Vagina (tissue), 2 donors: ENCODE data around the gene PTGER3. TPM values are rescaled to one million over a fixed set of nuclear protein-coding genes. Genes with fewer than 3 reads are reported as not detected.

Source experiments
- DNase-seq, 2 donors: peaks; one replicate each; pipeline ENCODE4 v3.0.0-alpha.2; 2017; ENCODE audit errors: extremely low spot score in 2 of 2
- H3K27ac ChIP-seq: fragments of 200-600 bp; sonication (generic); one replicate; pipeline ENCODE4 v1.5.1; 2019
- H3K27me3 ChIP-seq: fragments of 200-600 bp; sonication (generic); one replicate; pipeline ENCODE4 v1.5.1; 2019
- H3K36me3 ChIP-seq, 2 donors: fragments of 200-600 bp; sonication (generic); one replicate each; pipeline ENCODE4 v1.5.1; 2017 to 2019
- H3K4me1 ChIP-seq: fragments of 200-600 bp; sonication (generic); one replicate; pipeline ENCODE4 v1.5.1; 2019
- H3K4me3 ChIP-seq, 2 donors: fragments of 200-600 bp; sonication (generic); 1 replicate in 1 of 2; 2 replicates in 1 of 2; pipeline ENCODE4 v1.5.1; 2016 to 2019
- H3K9me3 ChIP-seq: fragments of 200-600 bp; sonication (generic); one replicate; pipeline ENCODE4 v1.5.1; 2019
- CTCF ChIP-seq, 3 experiments: fragments of 450-650 bp in 2 of 3; fragments of 200-600 bp in 1 of 3; sonication (generic) in 1 of 3; IDR thresholded peaks; one replicate each; pipeline ENCODE4 v1.5.1; 2017 to 2019; ENCODE audit warnings: antibody characterized with exemption in 3 of 3, mild to moderate bottlenecking in 2 of 3, moderate library complexity in 2 of 3
- POLR2A ChIP-seq, 2 donors: fragments of 450-650 bp; IDR thresholded peaks; one replicate each; pipeline ENCODE4 v1.6.1; 2017; ENCODE audit warnings: antibody characterized with exemption in 2 of 2, mild to moderate bottlenecking in 2 of 2, moderate library complexity in 2 of 2
- POLR2AphosphoS5 ChIP-seq, 2 donors: sonication (generic); formaldehyde crosslinking; IDR thresholded peaks; one replicate each; pipeline ENCODE4 v1.9.0; 2017; ENCODE audit warnings: antibody characterized with exemption in 2 of 2, mild to moderate bottlenecking in 2 of 2, low read depth in 1 of 2; ENCODE audit not compliant: insufficient read depth in 1 of 2
- intact Hi-C: fragments of 100-400 bp; cut with DNase I; formaldehyde crosslinking; loops from one replicate; pipeline ENCODE4 v1.15.1; 2023
- total RNA-seq: library from RNA; depleted of rRNA; stranded (reverse); fragments of >200 nt; gene quantifications from one replicate; pipeline ENCODE4 v1.2.3, GENCODE V29; 2016

Gene PTGER3
- total RNA-seq, 1 donor from 2014 or later = 17.7 TPM

- intact Hi-C loops = no loop called here
- Histone ChIP-seq H3K9me3 (no peaks in the 10 kb centered on the region), H3K27ac (no peak overlapping the region), H3K4me1 (no peaks in the 10 kb centered on the region), H3K36me3 (no peaks in the 10 kb centered on the region), H3K27me3 (no peaks in the 10 kb centered on the region), H3K4me3 (no peak overlapping the region)
- TF ChIP-seq CTCF (IDR thresholded peaks at IDR 0.05) (no peak), POLR2AphosphoS5 (IDR thresholded peaks at IDR 0.05; ENCODE audit: insufficient read depth in 1 of 2, low read depth in 1 of 2) (no peak), POLR2A (IDR thresholded peaks at IDR 0.05) (no peak)
- no peak for DNase-seq
Observed at GRCh38 chr1:70970407-70970806, 77.2 kb downstream of the PTGER3 start.

GRCh38 chr1:70966018-70966638, 81.5 kb downstream of the PTGER3 start:
- intact Hi-C loops = no loop called here
- no peak for TF ChIP-seq CTCF (IDR thresholded peaks at IDR 0.05)
- TF ChIP-seq POLR2AphosphoS5 (IDR thresholded peaks at IDR 0.05; ENCODE audit: insufficient read depth in 1 of 2, low read depth in 1 of 2) = no peak
- no peak for TF ChIP-seq POLR2A (IDR thresholded peaks at IDR 0.05)
- no peak for DNase-seq
- Histone ChIP-seq H3K27ac (no peak overlapping the region), H3K4me1 (no peaks in the 10 kb centered on the region), H3K36me3 (no peaks in the 10 kb centered on the region), H3K4me3 (no peak overlapping the region), H3K27me3 (no peaks in the 10 kb centered on the region), H3K9me3 (no peaks in the 10 kb centered on the region)

GRCh38 chr1:70963374-70963773, 84.2 kb downstream of the PTGER3 start:
- Histone ChIP-seq H3K27me3 (no peaks in the 10 kb centered on the region), H3K4me1 (no peaks in the 10 kb centered on the region), H3K9me3 (no peaks in the 10 kb centered on the region), H3K4me3 (no peak overlapping the region), H3K27ac (no peak overlapping the region), H3K36me3 (no peaks in the 10 kb centered on the region)
- DNase-seq = no peak
- TF ChIP-seq POLR2A (IDR thresholded peaks at IDR 0.05) = no peak
- TF ChIP-seq POLR2AphosphoS5 (IDR thresholded peaks at IDR 0.05; ENCODE audit: insufficient read depth in 1 of 2, low read depth in 1 of 2) = no peak
- no peak for TF ChIP-seq CTCF (IDR thresholded peaks at IDR 0.05)
- intact Hi-C loops = no loop called here

GRCh38 chr1:70961374-70961975, 86.1 kb downstream of the PTGER3 start:
- Histone ChIP-seq H3K9me3 (no peaks in the 10 kb centered on the region), H3K27ac (no peak overlapping the region), H3K4me3 (no peak overlapping the region), H3K27me3 (no peaks in the 10 kb centered on the region), H3K36me3 (no peaks in the 10 kb centered on the region), H3K4me1 (no peaks in the 10 kb centered on the region)
- TF ChIP-seq POLR2AphosphoS5 (IDR thresholded peaks at IDR 0.05; ENCODE audit: insufficient read depth in 1 of 2, low read depth in 1 of 2) (no peak), POLR2A (IDR thresholded peaks at IDR 0.05) (no peak), CTCF (IDR thresholded peaks at IDR 0.05) (no peak)
- DNase-seq = no peak
- intact Hi-C loops = no loop called here

- DNase-seq = no peak
- Histone ChIP-seq H3K36me3 (no peaks in the 10 kb centered on the region), H3K27me3 (no peaks in the 10 kb centered on the region), H3K4me1 (no peaks in the 10 kb centered on the region), H3K4me3 (no peak overlapping the region), H3K9me3 (no peaks in the 10 kb centered on the region), H3K27ac (no peak overlapping the region)
- TF ChIP-seq POLR2A (IDR thresholded peaks at IDR 0.05) (no peak), POLR2AphosphoS5 (IDR thresholded peaks at IDR 0.05; ENCODE audit: insufficient read depth in 1 of 2, low read depth in 1 of 2) (no peak), CTCF (IDR thresholded peaks at IDR 0.05) (no peak)
- intact Hi-C loops = no loop called here
Observed at GRCh38 chr1:70948396-70949017, 99.1 kb downstream of the PTGER3 start.
